ENCODE results near the gene SLC9A5. TPM values are rescaled to one million over a fixed set of nuclear protein-coding genes. Genes with fewer than 3 reads are reported as not detected.

SLC9A5 gene
- polyA plus RNA-seq, 1 donor (not counting 4 experiments of a cell fraction or from before 2014, with no cell fraction given), result 0.51 TPM

DNA sequence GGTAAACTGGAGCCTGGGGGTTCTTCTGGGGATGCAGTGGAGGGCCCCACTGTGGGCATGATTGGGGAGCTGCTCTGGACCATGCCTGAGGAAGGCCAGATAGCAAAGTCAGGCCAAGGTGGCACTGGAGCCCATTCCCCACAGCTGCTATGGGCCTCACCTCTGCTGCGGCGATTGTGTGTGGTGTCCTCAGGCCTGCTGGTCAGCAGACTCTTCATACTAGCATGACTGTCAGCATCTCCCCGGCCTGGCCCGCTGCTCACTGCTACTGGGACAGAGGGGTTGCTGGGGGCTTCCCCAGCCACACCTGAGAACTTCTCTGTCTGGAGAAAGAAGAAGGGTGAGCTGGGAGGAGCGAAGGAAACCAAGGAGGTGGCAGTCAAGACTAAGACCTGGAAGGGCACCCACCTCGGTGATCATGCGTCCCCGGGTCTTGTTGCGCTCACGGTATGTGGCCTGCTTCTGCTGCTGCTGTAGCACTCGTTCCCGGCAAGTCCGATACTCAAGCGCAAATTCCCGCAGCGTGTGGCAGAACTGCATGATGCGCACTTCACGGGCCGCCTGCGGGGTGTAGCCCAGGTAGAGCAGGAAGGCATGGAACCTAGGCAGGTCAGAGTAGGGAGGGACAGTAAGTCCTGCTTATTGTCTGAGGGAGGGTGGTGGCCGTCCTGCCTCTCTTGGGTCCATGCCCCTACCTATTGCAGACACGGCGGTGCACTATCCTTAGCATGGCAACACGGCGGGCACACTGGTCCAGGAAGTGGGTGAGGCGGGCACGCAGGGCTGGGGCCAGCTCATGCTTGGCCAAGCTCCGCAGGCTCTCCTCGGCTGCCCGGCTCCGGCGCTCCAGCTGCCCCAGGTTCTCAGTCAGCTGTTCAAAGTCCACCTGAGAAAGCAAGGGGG, 18.6 kb upstream of the SLC9A5 start:
- H3K36me3 ChIP-seq (ENCODE audit: control insufficient read depth in 2 of 2, extremely low read depth in 1 of 2, insufficient read depth in 2 of 2, low read length in 2 of 2), result peaks cover 31 to 42% of the 10 kb centered on the region in 2 experiments
- no peaks in the 10 kb centered on the region for H3K27me3 ChIP-seq (ENCODE audit: control insufficient read depth, extremely low read depth, insufficient read depth, low read length)
- TF ChIP-seq EZH2 (IDR thresholded peaks at IDR 0.05; ENCODE audit: low read length), result no peak
- TF ChIP-seq, protein P1, sequence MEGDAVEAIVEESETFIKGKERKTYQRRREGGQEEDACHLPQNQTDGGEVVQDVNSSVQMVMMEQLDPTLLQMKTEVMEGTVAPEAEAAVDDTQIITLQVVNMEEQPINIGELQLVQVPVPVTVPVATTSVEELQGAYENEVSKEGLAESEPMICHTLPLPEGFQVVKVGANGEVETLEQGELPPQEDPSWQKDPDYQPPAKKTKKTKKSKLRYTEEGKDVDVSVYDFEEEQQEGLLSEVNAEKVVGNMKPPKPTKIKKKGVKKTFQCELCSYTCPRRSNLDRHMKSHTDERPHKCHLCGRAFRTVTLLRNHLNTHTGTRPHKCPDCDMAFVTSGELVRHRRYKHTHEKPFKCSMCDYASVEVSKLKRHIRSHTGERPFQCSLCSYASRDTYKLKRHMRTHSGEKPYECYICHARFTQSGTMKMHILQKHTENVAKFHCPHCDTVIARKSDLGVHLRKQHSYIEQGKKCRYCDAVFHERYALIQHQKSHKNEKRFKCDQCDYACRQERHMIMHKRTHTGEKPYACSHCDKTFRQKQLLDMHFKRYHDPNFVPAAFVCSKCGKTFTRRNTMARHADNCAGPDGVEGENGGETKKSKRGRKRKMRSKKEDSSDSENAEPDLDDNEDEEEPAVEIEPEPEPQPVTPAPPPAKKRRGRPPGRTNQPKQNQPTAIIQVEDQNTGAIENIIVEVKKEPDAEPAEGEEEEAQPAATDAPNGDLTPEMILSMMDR (optimal IDR thresholded peaks at IDR 0.05 in 1 of 3, IDR thresholded peaks at IDR 0.05 in 1 of 3, conservative IDR thresholded peaks at IDR 0.05 in 1 of 3; ENCODE audit: extremely low read depth in 1 of 3, insufficient read depth in 2 of 3, low read length in 3 of 3), result no peak

DNA sequence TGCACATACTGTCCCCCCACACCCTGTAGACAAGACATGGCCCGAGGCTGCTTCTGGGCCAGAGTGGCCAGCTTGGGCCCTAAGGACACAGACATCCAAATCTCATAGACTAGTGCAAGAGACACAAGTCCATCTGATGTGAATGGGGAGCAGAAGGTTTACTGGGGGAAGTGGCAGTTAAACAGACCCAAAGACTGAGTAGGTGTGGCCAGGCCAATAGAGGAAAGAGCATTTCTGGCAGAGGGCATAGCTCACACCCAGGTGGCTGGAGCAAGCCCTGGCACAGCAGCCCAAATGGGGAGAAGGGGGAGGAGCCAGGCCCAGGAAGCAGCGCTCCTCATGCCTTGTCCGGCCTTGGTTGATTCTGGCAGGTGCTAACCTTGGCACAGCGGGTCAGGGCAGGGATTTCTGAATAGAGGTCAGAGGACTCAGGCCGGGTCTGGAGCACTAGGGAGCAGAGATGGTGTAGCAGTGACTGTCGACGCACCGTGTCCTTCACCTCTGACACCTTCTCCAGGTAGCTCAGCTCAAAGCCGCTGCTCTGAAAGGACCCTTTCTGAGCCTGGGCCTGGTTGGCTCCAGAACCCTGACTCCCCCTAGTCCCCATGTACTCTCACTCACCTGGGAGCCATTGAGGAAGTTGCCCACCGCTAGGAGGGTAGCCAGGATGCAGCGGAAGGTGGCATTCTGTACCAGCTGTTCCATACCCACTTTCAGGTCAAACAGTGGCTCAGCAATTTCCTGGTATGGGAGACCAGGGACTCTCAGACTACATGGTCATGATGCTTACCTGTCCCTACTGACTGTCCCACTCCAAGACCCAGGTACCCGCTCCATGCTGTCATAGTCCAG, 17.7 kb upstream of the SLC9A5 start:
- peaks cover 22% of the 10 kb centered on the region for H3K4me1 ChIP-seq (ENCODE audit: control insufficient read depth, extremely low read depth, insufficient read depth, low read length)
- peaks cover 22% of the 10 kb centered on the region for H3K79me2 ChIP-seq (ENCODE audit: control insufficient read depth, insufficient read depth, low read length)
- H3K9me3 ChIP-seq (ENCODE audit: control insufficient read depth, low read depth, low read length), result no peaks in the 10 kb centered on the region
- peaks cover 34 to 46% of the 10 kb centered on the region in 2 experiments for H3K36me3 ChIP-seq (ENCODE audit: control insufficient read depth in 2 of 2, extremely low read depth in 1 of 2, insufficient read depth in 2 of 2, low read length in 2 of 2)
- H2AFZ ChIP-seq (ENCODE audit: control insufficient read depth, low read length), result no peak overlapping the region
- H3K4me3 ChIP-seq (ENCODE audit: control insufficient read depth in 2 of 3, extremely low read depth in 1 of 3, insufficient read depth in 2 of 3, low read depth in 1 of 3, low read length in 3 of 3), result no peak overlapping the region
- dilution Hi-C loops (cut with MboI; ENCODE audit: extremely low pct_ligation_motif_present, low sequenced_read_pairs), result no loop called here
- H3K9ac ChIP-seq (ENCODE audit: control insufficient read depth, extremely low read depth, insufficient read depth, low read length), result no peak overlapping the region
- no peak overlapping the region for H3K27ac ChIP-seq (ENCODE audit: control insufficient read depth, insufficient read depth, low read length)
- FAIRE-seq, result no peak
- H4K20me1 ChIP-seq (ENCODE audit: control insufficient read depth, extremely low read depth, insufficient read depth, low read length), result no peaks in the 10 kb centered on the region
- no peak for DNase-seq (ENCODE audit: low read depth, low spot score)
- no peaks in the 10 kb centered on the region for H3K27me3 ChIP-seq (ENCODE audit: control insufficient read depth, extremely low read depth, insufficient read depth, low read length)
- TF ChIP-seq EZH2 (IDR thresholded peaks at IDR 0.05; ENCODE audit: low read length), result no peak
- TF ChIP-seq, protein P1 (optimal IDR thresholded peaks at IDR 0.05 in 1 of 3, IDR thresholded peaks at IDR 0.05 in 1 of 3, conservative IDR thresholded peaks at IDR 0.05 in 1 of 3; ENCODE audit: extremely low read depth in 1 of 3, insufficient read depth in 2 of 3, low read length in 3 of 3), result no peak
- H3K9me1 ChIP-seq (ENCODE audit: control insufficient read depth, extremely low read depth, insufficient read depth, low read length), result no peaks in the 10 kb centered on the region
- H3K4me2 ChIP-seq (ENCODE audit: control insufficient read depth, extremely low read depth, insufficient read depth, low read depth, low read length), result no peak overlapping the region

More for the DNA sequence above, 18.6 kb upstream of the SLC9A5 start:
- H3K9me3 ChIP-seq (ENCODE audit: control insufficient read depth, low read depth, low read length), result no peaks in the 10 kb centered on the region
- FAIRE-seq (no peak), DNase-seq (ENCODE audit: low read depth, low spot score) (no peak)
- no peak overlapping the region for H3K4me3 ChIP-seq (ENCODE audit: control insufficient read depth in 2 of 3, extremely low read depth in 1 of 3, insufficient read depth in 2 of 3, low read depth in 1 of 3, low read length in 3 of 3)
- peaks cover 17% of the 10 kb centered on the region for H3K4me1 ChIP-seq (ENCODE audit: control insufficient read depth, extremely low read depth, insufficient read depth, low read length)
- H3K9me1 ChIP-seq (ENCODE audit: control insufficient read depth, extremely low read depth, insufficient read depth, low read length), result no peaks in the 10 kb centered on the region
- dilution Hi-C loops (cut with MboI; ENCODE audit: extremely low pct_ligation_motif_present, low sequenced_read_pairs), result no loop called here
- H2AFZ ChIP-seq (ENCODE audit: control insufficient read depth, low read length), result no peak overlapping the region
- H3K79me2 ChIP-seq (ENCODE audit: control insufficient read depth, insufficient read depth, low read length), result peaks cover 19% of the 10 kb centered on the region
- no peak overlapping the region for H3K4me2 ChIP-seq (ENCODE audit: control insufficient read depth, extremely low read depth, insufficient read depth, low read depth, low read length)
- H4K20me1 ChIP-seq (ENCODE audit: control insufficient read depth, extremely low read depth, insufficient read depth, low read length), result no peaks in the 10 kb centered on the region
- no peak overlapping the region for H3K9ac ChIP-seq (ENCODE audit: control insufficient read depth, extremely low read depth, insufficient read depth, low read length)
- H3K27ac ChIP-seq (ENCODE audit: control insufficient read depth, insufficient read depth, low read length), result no peak overlapping the region
